ENCODE data around the gene CNPY2.
"Not testable (repeated sequence)": the region's sequence is repeated elsewhere in the genome, so short reads cannot be mapped to it uniquely, and the experiment has no call there.

CNPY2 gene

GRCh38 chr12:56336361-56337167 is 20.8 kb upstream of the CNPY2 start:
- no peak for DNase-seq

- DNase-seq = not testable (repeated sequence)
Observed at GRCh38 chr12:56335527-56335926, 19.7 kb upstream of the CNPY2 start.

GRCh38 chr12:56334490-56334793 is 18.7 kb upstream of the CNPY2 start:
- DNase-seq = no peak

- DNase-seq = peak; percentile 95
Observed at GRCh38 chr12:56333679-56334489, 18.1 kb upstream of the CNPY2 start, which contains the start of gene PAN2. Gene PAN2, minus strand, starts transcription at chr12:56334000. Its CDS starts 906 bp downstream, at chr12:56333094.

DNA sequence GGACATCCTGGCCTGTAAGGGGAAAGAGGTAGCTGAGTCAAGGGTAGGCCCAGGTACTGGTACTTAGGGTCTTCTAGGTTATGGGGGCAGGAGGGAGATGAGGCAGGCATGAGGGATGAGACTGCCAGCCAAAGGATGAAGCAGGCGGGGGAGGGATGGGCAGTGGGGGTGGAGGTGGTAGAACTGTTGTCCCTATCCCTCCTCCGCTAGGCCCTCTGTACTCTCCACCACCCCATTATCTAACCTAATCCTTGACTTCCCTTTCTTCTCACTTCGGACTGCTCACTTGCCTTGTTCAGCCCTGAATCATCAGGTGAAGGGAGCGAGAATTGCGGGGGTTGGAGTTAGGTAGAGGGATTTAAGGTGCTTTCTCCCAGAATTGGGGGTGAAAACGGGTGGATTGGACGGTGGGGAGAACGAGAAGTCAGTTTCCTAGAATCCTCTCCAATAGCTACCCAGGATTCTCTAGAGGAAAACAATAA is 17.4 kb upstream of the CNPY2 start:
- DNase-seq = no peak

DNA sequence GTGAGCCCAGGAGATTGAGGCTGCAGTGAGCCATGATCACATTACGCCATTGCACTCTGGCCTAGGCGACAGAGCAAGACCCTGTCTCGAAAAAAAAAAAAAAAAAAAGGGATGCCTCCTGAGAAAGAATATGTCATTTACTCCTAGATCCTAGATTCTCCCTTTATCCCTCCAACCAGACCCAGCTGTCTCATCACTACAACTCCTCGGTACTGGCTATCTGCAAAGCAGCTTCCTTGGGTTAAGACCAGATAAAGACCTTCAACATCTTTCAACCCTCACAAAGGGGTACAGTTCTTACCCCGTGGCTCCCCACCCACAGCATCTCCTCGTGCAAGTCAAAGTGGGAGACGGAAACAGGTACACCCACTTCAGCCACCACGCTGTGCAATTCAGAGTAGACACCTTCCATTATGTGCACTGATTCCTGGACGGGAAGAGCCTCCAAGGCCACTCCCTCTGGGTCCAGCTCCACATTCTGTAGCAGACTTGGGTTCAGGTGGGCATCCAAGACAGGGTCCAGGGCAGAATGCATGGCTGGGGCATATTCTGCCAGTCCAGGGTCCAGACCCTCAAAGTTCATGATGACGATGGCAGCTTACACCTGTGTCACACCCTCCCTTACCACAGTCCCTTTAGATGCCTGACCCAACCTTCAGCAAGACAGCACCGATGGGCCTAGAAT is 16.9 kb upstream of the CNPY2 start:
- peak; percentile 18 for DNase-seq

DNA sequence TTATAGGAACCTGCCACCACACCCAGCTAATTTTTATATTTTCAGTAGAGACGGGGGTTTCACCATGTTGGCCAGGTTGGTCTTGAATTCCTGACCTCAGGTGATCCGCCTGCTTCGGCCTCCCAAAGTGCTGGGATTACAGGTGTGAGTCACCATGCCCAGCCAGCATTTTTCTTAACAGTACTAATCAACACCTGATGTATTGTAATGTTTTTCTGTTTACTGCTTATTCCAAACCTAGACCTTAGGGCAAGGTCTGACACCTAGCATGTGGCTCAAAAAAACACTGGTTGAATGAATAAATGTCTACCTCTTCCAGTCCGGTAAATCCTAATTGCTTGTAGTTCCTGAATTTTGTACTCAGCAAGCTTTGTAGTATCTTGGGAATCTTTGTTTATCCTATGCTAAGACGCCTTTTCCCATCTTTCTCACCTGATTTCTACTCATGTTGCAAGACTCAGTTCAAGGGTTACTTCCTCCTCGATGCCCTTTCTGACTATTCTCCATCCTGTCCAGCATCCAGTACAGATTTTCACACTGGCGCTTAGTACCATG is 15.2 kb upstream of the CNPY2 start:
- DNase-seq = no peak

GRCh38 chr12:56326533-56326932 is 10.7 kb upstream of the CNPY2 start:
- DNase-seq = no peak

GRCh38 chr12:56326126-56326525 is 10.3 kb upstream of the CNPY2 start:
- DNase-seq = no peak

- no peak for DNase-seq
Observed at GRCh38 chr12:56324206-56324605, 8.4 kb upstream of the CNPY2 start.

DNA sequence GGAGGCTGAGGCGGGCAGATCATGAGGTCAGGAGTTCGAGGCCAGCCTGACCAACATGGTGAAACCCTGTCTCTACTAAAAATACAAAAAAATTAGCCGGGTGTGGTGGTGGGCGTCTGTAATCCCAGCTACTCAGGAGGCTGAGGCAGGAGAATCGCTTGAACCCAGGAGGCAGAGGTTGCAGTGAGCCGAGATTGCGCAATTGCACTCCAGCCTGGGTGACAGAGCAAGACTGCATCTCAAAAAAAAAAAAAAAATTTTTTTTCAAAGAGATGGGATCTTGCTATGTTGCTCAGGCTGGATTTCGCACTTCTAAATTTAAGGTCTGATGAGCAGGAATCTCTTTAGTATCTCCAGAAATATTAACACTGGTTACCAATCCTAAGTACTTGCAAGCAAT is 5.8 kb upstream of the CNPY2 start:
- DNase-seq = not testable (repeated sequence)

GRCh38 chr12:56321027-56321426 is 5.2 kb upstream of the CNPY2 start:
- DNase-seq = no peak

- DNase-seq = no peak
Observed at GRCh38 chr12:56317675-56318074, 1.9 kb upstream of the CNPY2 start.

DNA sequence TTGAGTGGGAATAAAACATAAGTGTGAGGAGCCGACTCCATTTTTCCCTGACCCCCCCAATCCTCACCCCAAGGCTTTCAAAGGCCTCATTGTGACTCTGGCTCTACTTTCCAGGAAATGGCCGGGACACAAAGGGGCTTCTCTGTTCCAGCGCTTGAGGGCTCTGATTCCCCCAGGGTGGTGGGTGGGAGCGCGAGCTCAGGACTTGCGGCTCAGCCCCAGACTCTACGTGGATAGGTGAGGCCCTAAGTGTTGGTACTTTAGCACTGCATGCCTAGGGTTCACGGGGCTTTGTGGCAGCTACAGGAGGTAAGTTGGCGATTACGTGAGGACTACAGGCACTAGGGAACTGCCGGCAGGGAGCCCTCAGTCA is 553 bp downstream of the CNPY2 start:
- no peak for DNase-seq

DNA sequence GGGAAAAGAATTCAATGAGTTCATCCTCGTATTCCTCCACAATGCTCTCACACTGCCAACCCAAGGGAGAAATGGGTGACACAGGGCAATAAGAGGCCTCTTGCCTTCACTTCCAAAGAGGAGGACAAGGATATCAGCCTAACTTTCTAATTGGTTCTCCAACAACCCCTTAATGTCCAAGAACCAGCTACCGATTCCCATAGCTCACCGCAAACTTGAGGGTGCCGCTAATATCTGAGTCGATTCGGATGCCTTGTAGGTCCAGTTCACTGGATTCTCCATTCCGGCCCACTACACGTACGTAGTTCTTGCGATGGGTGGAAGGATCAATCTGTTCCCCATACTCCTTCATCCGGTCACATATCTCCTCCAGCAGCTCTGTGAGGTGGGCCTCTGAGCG is 4.8 kb downstream of the CNPY2 start:
- no peak for DNase-seq

GRCh38 chr12:56308714-56309113 is 7.1 kb downstream of the CNPY2 start:
- no peak for DNase-seq

GRCh38 chr12:56307221-56307965 is 8.4 kb downstream of the CNPY2 start:
- no peak for DNase-seq

- DNase-seq = no peak
Observed at GRCh38 chr12:56304872-56305590, 10.8 kb downstream of the CNPY2 start.

- no peak for DNase-seq
Observed at GRCh38 chr12:56304276-56304675, 11.5 kb downstream of the CNPY2 start.

GRCh38 chr12:56300644-56301464 is 14.9 kb downstream of the CNPY2 start:
- DNase-seq = no peak
